ENCODE data around the gene COL6A1. TPM values are rescaled to one million over a fixed set of nuclear protein-coding genes. Genes with fewer than 3 reads are reported as not detected.

COL6A1 gene
- total RNA-seq, 5 donors from 2014 or later (not counting 1 experiment from before 2014, with no cell fraction given) = 4.2 to 25.3 (median 14.6) TPM

GRCh38 chr21:45941338-45941710, 40.2 kb upstream of the COL6A1 start:
- no peaks in the 10 kb centered on the region for H3K36me3 Mint-ChIP-seq
- no peaks in the 10 kb centered on the region for H3K9me3 Mint-ChIP-seq
- H3K4me1 Mint-ChIP-seq = peaks cover 0 to 4% (median 0%) of the 10 kb centered on the region in 3 donors
- ATAC-seq (replicated peaks in 1 of 4) (no peak), DNase-seq (no peak)
- Histone ChIP-seq H3K36me3 (ENCODE audit: control insufficient read depth in 2 of 2, extremely low read depth in 1 of 2, insufficient read depth in 1 of 2, low read length in 1 of 2) (peaks cover 0 to 3% of the 10 kb centered on the region in 2 donors), H3K27me3 (replicated peaks in 1 of 2; ENCODE audit: control insufficient read depth in 2 of 2, extremely low read depth in 1 of 2, insufficient read depth in 2 of 2, low read length in 1 of 2) (peaks cover 0 to 32% of the 10 kb centered on the region in 2 experiments), H3K9me3 (no peaks in the 10 kb centered on the region), H3K27ac (ENCODE audit: low read length) (no peak overlapping the region), H3K4me1 (ENCODE audit: control insufficient read depth in 1 of 2, extremely low read depth in 1 of 2, insufficient read depth in 2 of 2, low read length in 2 of 2) (no peaks in the 10 kb centered on the region), H3K4me3 (ENCODE audit: control insufficient read depth in 1 of 2, extremely low read depth in 1 of 2, low read length in 1 of 2) (no peak overlapping the region)
- ChIA-PET POLR2A (no interaction called here), CTCF (no interaction called here)
- H3K4me3 Mint-ChIP-seq = no peak overlapping the region
- no peaks in the 10 kb centered on the region for H3K27me3 Mint-ChIP-seq
- H3K27ac Mint-ChIP-seq = no peak overlapping the region
- 92% methylated on average over 9 of the region's 14 CpGs for WGBS (ENCODE audit: insufficient coverage)

- peaks cover 0 to 32% of the 10 kb centered on the region in 2 experiments for H3K27me3 ChIP-seq (replicated peaks in 1 of 2; ENCODE audit: control insufficient read depth in 2 of 2, extremely low read depth in 1 of 2, insufficient read depth in 2 of 2, low read length in 1 of 2)
- no peak overlapping the region for H3K27ac Mint-ChIP-seq
- ChIA-PET CTCF (no interaction called here), POLR2A (no interaction called here)
- WGBS (ENCODE audit: insufficient coverage) = 77% methylated on average over 18 of the region's 32 CpGs
- H3K27ac ChIP-seq (ENCODE audit: low read length) = no peak overlapping the region
- H3K36me3 ChIP-seq (ENCODE audit: control insufficient read depth in 2 of 2, extremely low read depth in 1 of 2, insufficient read depth in 1 of 2, low read length in 1 of 2) = peaks cover 0 to 3% of the 10 kb centered on the region in 2 donors
- H3K4me3 ChIP-seq (ENCODE audit: control insufficient read depth in 1 of 2, extremely low read depth in 1 of 2, low read length in 1 of 2) = no peak overlapping the region
- no peaks in the 10 kb centered on the region for H3K9me3 ChIP-seq
- no peaks in the 10 kb centered on the region for H3K36me3 Mint-ChIP-seq
- H3K4me1 Mint-ChIP-seq = peaks cover 0 to 4% (median 0%) of the 10 kb centered on the region in 3 donors
- ATAC-seq (replicated peaks in 1 of 4) (no peak), DNase-seq (no peak)
- H3K9me3 Mint-ChIP-seq = no peaks in the 10 kb centered on the region
- H3K4me1 ChIP-seq (ENCODE audit: control insufficient read depth in 1 of 2, extremely low read depth in 1 of 2, insufficient read depth in 2 of 2, low read length in 2 of 2) = no peaks in the 10 kb centered on the region
- H3K27me3 Mint-ChIP-seq = no peaks in the 10 kb centered on the region
- no peak overlapping the region for H3K4me3 Mint-ChIP-seq
Observed at GRCh38 chr21:45941717-45942546, 39.6 kb upstream of the COL6A1 start.

GRCh38 chr21:45942755-45943629, 38.6 kb upstream of the COL6A1 start:
- peaks cover 0 to 2% (median 0%) of the 10 kb centered on the region in 3 donors for H3K4me1 Mint-ChIP-seq
- no peaks in the 10 kb centered on the region for H3K9me3 ChIP-seq
- ATAC-seq (replicated peaks in 1 of 4) = no peak
- no peaks in the 10 kb centered on the region for H3K4me1 ChIP-seq (ENCODE audit: control insufficient read depth in 1 of 2, extremely low read depth in 1 of 2, insufficient read depth in 2 of 2, low read length in 2 of 2)
- ChIA-PET CTCF (no interaction called here), POLR2A (no interaction called here)
- no peak overlapping the region for H3K4me3 Mint-ChIP-seq
- no peaks in the 10 kb centered on the region for H3K27me3 Mint-ChIP-seq
- no peak overlapping the region for H3K27ac Mint-ChIP-seq
- H3K4me3 ChIP-seq (ENCODE audit: control insufficient read depth in 1 of 2, extremely low read depth in 1 of 2, low read length in 1 of 2) = no peak overlapping the region
- H3K27ac ChIP-seq (ENCODE audit: low read length) = no peak overlapping the region
- H3K27me3 ChIP-seq (replicated peaks in 1 of 2; ENCODE audit: control insufficient read depth in 2 of 2, extremely low read depth in 1 of 2, insufficient read depth in 2 of 2, low read length in 1 of 2) = peaks cover 0 to 27% of the 10 kb centered on the region in 2 experiments
- no peaks in the 10 kb centered on the region for H3K9me3 Mint-ChIP-seq
- no peaks in the 10 kb centered on the region for H3K36me3 Mint-ChIP-seq
- WGBS (ENCODE audit: insufficient coverage) = 83% methylated on average over 17 of the region's 20 CpGs
- peaks cover 0 to 3% of the 10 kb centered on the region in 2 donors for H3K36me3 ChIP-seq (ENCODE audit: control insufficient read depth in 2 of 2, extremely low read depth in 1 of 2, insufficient read depth in 1 of 2, low read length in 1 of 2)
- no peak for DNase-seq

GRCh38 chr21:45943630-45944540, 37.7 kb upstream of the COL6A1 start:
- Histone ChIP-seq H3K4me1 (ENCODE audit: control insufficient read depth in 1 of 2, extremely low read depth in 1 of 2, insufficient read depth in 2 of 2, low read length in 2 of 2) (no peaks in the 10 kb centered on the region), H3K4me3 (ENCODE audit: control insufficient read depth in 1 of 2, extremely low read depth in 1 of 2, low read length in 1 of 2) (no peak overlapping the region), H3K27me3 (replicated peaks in 1 of 2; ENCODE audit: control insufficient read depth in 2 of 2, extremely low read depth in 1 of 2, insufficient read depth in 2 of 2, low read length in 1 of 2) (peaks cover 0 to 32% of the 10 kb centered on the region in 2 experiments), H3K36me3 (ENCODE audit: control insufficient read depth in 2 of 2, extremely low read depth in 1 of 2, insufficient read depth in 1 of 2, low read length in 1 of 2) (peaks cover 0 to 3% of the 10 kb centered on the region in 2 donors), H3K27ac (ENCODE audit: low read length) (no peak overlapping the region), H3K9me3 (no peaks in the 10 kb centered on the region)
- Mint-ChIP-seq H3K27ac (no peak overlapping the region), H3K36me3 (no peaks in the 10 kb centered on the region), H3K4me3 (no peak overlapping the region), H3K27me3 (no peaks in the 10 kb centered on the region), H3K9me3 (no peaks in the 10 kb centered on the region), H3K4me1 (no peaks in the 10 kb centered on the region)
- ChIA-PET CTCF (no interaction called here), POLR2A (no interaction called here)
- 89% methylated on average over 7 of the region's 8 CpGs for WGBS (ENCODE audit: insufficient coverage)
- no peak for ATAC-seq (replicated peaks in 1 of 4)
- DNase-seq = no peak

- WGBS (ENCODE audit: insufficient coverage) = 95% methylated on average over 13 of the region's 14 CpGs
- no peak overlapping the region for H3K27ac ChIP-seq (ENCODE audit: low read length)
- ChIA-PET CTCF (no interaction called here), POLR2A (no interaction called here)
- peaks cover 0 to 33% of the 10 kb centered on the region in 2 experiments for H3K27me3 ChIP-seq (replicated peaks in 1 of 2; ENCODE audit: control insufficient read depth in 2 of 2, extremely low read depth in 1 of 2, insufficient read depth in 2 of 2, low read length in 1 of 2)
- H3K9me3 ChIP-seq = no peaks in the 10 kb centered on the region
- no peaks in the 10 kb centered on the region for H3K4me1 Mint-ChIP-seq
- no peak overlapping the region for H3K4me3 ChIP-seq (ENCODE audit: control insufficient read depth in 1 of 2, extremely low read depth in 1 of 2, low read length in 1 of 2)
- no peak overlapping the region for H3K4me3 Mint-ChIP-seq
- ATAC-seq (replicated peaks in 1 of 4) (no peak), DNase-seq (no peak)
- H3K4me1 ChIP-seq (ENCODE audit: control insufficient read depth in 1 of 2, extremely low read depth in 1 of 2, insufficient read depth in 2 of 2, low read length in 2 of 2) = no peaks in the 10 kb centered on the region
- H3K36me3 ChIP-seq (ENCODE audit: control insufficient read depth in 2 of 2, extremely low read depth in 1 of 2, insufficient read depth in 1 of 2, low read length in 1 of 2) = peaks cover 0 to 3% of the 10 kb centered on the region in 2 donors
- no peaks in the 10 kb centered on the region for H3K9me3 Mint-ChIP-seq
- H3K36me3 Mint-ChIP-seq = no peaks in the 10 kb centered on the region
- no peak overlapping the region for H3K27ac Mint-ChIP-seq
- H3K27me3 Mint-ChIP-seq = no peaks in the 10 kb centered on the region
Observed at GRCh38 chr21:45944601-45945000, 37.0 kb upstream of the COL6A1 start.

Measured in T-cell (primary cell).